Stimulated activated CD4-positive, alpha-beta T cell treated with anti-CD3 and anti-CD28 coated beads, Interleukin-4, amount 100 ng/mL, for 48 hours (primary cell): ENCODE data around the gene ASPHD2.
"Not testable (repeated sequence)": the region's sequence is repeated elsewhere in the genome, so short reads cannot be mapped to it uniquely, and the experiment has no call there.

Experiments
- DNase-seq, 2 donors: peaks; one replicate each; pipeline ENCODE4 v3.0.0-alpha.2; 2020; ENCODE audit warnings: low read depth in 2 of 2

The ASPHD2 gene

GRCh38 chr22:26416670-26417276 is 12.3 kb upstream of the ASPHD2 start:
- DNase-seq, result no peak

DNA sequence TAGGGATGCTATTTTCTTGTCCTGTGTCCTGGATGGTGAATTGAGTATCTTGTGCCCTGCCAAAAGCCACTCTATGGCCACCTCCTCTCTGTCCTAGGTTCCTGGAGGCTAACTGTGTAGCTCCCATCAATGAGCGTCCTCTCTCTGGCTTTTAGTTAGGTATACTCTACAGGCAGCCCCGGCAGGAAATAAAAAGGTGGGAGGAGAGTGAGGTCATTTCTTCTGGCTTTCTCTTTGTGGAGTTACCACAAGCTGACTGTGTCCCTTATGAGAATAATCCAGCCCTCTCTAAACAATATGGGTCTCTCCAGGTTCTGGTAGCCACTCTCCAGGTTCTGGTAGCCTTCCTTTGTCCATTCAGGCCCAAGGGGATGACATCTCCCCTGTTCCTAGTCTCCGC is 11.7 kb upstream of the ASPHD2 start:
- no peak for DNase-seq

GRCh38 chr22:26418620-26419019 is 10.4 kb upstream of the ASPHD2 start:
- DNase-seq, result no peak

DNA sequence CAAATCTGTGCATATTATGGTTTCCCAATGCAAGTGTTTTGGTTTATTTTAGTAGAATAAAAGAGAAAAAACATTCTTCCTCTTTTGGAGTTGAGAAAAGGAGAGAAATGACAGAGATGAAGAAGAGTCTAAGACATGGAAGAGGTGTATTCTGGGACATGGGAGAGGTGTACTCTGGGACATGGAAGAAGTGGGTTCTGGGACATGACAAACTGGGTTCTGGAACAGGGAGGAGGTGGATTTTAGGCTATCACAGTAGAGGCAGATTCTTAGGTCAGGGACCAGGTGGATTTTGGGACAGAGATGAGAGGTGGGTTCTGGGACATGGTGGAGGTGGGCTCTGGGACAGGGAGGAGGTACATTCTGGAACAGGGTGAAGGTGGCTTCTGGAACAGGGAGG is 2.1 kb upstream of the ASPHD2 start:
- DNase-seq, result no peak

GRCh38 chr22:26429458-26430286 is 612 bp downstream of the ASPHD2 start:
- DNase-seq, result no peak

- no peak for DNase-seq
Observed at GRCh38 chr22:26430600-26430999, 1.5 kb downstream of the ASPHD2 start.

- no peak for DNase-seq
Observed at GRCh38 chr22:26431261-26431995, 2.4 kb downstream of the ASPHD2 start.

DNA sequence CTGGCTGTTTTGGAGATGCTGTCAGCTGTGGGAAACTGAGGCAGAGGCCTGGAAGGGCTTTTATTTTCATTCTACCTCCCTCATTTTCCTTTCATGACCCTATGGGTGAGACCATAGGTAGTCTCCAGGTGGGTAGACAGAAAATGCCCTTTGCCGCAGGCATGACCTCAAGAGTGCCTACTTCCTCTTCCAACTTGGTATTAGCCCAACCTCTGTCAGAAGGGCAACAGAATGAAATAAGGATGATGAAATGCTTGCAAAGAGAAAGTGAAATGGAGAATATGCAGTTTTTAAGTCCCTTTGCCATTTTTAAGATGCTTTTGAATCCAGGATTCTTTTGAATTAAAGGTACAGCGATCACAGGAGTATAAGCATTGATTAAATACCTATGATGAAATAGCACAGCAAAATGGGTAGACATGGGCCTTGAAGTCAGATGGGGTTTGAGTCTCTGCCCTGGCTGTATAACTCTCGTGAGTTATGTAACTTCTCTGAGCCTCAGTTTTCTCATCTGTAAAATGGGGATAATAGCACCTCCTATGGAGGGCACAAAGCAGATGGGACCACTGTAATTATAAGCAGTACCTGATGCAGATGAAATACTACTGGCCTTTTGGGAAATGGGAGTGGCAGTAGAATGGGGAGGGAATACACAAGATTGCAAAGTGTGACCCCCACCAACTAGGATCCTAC is 3.7 kb downstream of the ASPHD2 start:
- no peak for DNase-seq

DNA sequence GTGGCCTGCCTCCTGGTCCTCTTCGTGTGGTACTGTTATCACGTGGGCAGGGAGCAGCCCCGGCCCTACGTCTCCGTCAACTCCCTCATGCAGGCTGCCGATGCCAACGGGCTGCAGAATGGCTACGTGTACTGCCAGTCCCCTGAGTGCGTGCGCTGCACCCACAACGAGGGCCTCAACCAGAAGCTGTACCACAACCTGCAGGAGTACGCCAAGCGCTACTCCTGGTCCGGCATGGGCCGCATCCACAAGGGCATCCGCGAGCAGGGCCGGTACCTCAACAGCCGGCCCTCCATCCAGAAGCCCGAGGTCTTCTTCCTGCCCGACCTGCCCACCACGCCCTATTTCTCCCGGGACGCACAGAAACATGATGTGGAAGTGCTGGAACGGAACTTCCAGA is 4.7 kb downstream of the ASPHD2 start:
- no peak for DNase-seq

DNA sequence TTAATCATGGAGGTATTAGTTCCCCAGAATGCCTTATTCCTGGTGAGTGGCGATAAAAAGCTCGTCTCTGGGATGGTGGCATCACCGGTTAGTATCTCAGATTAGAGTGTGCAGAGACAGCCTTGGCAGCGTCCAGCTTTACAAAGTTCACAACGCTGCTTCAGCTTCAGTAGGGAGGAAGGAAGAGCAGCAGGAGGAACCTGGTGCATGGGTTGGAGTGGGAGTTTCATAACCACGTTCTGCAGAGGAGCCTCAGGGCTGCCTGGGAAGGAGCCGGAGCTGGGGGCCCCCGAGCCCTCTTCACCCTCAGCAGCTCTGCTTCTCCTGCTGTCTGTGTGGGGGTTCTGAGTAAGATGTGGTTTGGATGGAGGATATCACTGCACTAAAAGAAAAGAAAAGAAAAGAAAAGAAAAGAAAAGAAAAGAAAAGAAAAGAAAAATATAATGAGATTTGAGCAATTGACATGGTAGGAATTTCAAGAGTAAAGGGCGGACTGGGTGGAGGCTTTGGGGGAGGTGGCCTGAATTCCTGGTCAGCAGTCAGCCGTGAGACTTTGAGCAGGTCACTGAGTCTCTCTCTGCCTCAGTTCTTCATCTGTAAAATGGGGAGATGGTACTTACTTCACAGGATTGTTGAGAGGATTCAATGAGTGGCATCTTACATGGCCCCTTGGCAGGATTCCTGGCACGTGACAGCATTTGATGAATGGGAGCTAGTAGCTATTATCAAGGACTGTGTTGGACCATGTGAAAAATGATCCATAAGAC is 6.5 kb downstream of the ASPHD2 start:
- DNase-seq, result no peak

DNA sequence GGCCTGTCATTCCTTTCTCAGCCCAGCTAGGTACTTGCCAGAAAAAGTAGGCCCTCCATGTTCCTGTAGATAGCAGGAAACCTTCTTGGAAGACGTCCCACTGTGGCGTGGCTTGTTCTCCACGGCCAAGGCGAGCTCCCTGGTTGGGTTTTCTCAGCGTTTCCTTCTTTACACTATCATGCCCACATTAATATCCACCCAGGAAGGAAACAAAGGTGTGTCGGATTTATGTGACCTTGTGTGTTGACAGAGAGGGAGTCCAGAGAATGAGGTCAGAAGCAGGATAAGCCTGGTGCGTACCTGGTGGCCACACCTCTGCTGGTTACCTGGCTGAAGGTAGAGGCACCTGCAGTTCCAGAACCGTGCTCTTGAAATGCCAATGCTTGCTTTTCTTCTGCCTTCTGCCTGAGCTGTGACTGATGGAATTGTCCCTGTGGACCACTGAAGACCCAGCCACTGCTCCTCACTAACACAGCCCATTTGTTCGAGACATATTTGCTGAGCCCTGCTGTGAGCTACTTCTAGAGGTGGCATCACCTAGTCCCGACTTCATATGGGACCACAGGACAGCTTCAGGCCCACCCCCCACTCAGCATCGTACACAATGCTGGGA is 7.9 kb downstream of the ASPHD2 start:
- no peak for DNase-seq

DNA sequence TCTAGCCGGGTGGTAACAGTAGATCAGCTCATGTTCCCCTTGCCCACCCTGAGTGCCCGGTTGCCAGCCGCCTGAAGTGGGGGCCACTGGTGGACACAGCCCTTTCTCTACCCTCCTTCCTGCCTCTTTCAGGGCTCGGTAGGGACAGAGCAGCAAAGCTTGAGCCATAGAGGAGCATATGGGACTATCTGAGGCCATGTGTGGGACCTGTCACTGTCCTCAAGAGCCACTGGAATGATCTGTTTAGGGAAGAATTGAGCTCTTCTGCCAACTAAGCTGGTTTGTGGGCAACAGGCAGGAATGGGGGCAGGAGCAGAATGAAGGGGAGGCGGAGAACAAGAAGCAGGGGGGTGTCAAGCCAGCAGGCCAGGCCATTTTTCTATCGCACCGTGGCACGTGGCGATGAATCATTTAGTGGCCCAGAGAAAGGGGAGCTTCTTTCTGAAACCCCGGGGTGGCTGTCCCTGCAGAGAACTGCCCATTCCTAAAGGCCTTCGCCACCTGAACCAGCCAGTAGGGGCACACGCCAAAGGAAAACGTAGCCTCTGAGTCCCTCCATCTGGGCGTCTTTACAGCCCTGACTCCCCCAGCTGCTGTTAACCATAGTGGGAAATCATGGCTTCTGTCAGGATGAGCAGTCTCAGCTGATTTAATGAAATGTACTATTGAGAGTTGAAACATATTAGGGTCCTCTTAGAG is 8.8 kb downstream of the ASPHD2 start:
- DNase-seq, result no peak

DNA sequence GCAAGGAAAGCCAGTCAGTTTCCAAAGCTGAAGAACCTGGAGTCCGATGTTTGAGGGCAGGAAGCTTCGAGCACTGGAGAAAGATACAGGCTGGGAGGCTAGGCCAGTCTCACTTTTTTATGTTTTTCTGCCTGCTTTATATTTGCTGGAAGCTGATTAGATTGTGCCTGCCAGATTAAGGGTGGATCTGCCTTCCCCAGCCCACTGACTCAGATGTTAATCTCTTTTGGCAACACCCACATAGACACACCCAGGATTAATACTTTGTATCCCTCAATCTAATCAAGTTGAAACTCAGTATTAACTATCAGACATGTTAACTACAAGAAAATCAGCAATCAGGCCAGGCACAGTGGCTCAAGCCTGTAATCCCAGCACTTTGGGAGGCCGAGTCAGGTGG is 9.7 kb downstream of the ASPHD2 start:
- not testable (repeated sequence) for DNase-seq

GRCh38 chr22:26439559-26439958 is 10.5 kb downstream of the ASPHD2 start:
- DNase-seq, result no peak

DNA sequence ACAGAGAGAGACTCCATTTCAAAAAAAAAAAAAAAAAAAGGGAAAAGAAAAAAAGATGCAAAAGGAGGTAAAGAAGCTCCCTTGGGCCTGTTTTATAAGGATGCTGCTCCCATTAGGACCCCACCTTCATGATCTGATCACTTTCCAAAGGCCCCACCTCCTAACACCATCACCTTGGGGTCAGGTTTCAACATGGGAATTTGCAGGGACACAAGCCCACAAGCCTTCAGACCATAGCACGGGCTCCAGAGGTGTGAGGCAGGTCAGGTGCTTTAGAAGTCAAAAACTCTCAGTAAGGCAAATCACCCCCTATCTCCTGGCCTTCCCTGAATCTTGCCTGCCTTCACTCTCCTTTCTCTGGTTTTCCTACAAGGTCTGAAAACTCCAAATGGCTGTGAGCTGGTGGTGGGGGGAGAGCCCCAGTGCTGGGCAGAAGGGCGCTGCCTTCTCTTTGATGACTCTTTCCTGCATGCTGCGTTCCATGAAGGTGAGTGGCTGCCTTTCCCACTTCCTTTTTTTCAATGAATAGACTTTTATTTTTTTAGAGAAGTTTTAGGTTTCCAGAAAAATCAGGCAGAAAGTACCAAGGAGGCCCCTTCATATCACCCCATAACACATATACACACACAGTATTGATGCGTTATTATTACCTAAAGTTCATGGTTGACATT is 13.2 kb downstream of the ASPHD2 start:
- no peak for DNase-seq

DNA sequence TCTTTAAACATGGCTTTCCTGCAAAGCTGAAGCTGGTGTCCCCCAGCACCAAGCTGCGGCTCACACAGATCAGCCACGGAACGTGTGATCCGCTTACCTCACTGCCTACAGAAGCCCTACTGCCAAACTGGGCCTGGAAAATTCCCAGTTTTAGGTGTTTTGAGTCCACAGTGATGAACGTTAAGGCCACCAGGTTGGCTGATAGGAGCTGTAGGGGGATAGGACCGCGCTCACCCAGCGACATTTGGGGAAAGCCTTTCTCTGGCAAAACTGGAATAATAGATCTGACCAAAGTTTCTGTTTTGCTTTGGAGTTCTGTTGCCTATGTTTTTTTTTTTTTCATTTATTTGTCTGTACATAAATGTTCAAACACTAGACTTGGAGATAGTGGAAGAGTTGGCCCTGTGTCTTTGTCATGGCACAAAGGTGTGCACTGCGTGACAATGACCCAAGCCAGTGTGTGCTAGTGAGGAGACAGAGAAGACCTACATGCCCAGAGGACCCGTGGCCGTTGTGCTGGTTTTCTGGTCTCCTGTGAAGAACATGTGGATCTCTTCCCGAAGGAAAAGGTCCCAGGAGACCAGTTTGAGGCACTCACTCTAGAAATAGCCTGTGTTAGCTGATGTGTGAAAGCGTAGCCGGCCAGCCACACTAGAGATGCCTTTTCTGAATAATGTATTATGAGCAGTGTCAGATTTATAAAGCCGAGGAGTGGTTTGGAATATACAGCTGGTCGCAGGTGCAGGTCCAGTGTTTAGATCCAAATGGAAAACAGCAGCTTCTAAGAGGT is 15.0 kb downstream of the ASPHD2 start:
- DNase-seq, result no peak

GRCh38 chr22:26444777-26445176 is 15.7 kb downstream of the ASPHD2 start:
- no peak for DNase-seq

GRCh38 chr22:26445577-26446275 is 16.7 kb downstream of the ASPHD2 start:
- no peak for DNase-seq
